Left renal cortex interstitium (tissue), 4 donors: ENCODE data around the gene TMEM117. TPM values are rescaled to one million over a fixed set of nuclear protein-coding genes. Genes with fewer than 3 reads are reported as not detected.

ENCODE experiments used
- DNase-seq, 4 donors: peaks; one replicate each; pipeline ENCODE4 v3.0.0-alpha.2; 2013; ENCODE audit warnings: low read depth in 4 of 4, low spot score in 2 of 4, missing footprints in 1 of 4
- polyA plus RNA-seq, 4 donors: library from polyadenylated mRNA; unstranded; fragments of 120-200 nt; gene quantifications; one replicate each; pipeline ENCODE4 v1.2.1, GENCODE V29; 2013; ENCODE audit not compliant: insufficient read length in 4 of 4

The TMEM117 gene
- polyA plus RNA-seq, 4 donors: 12.4 to 16.4 (median 13.5) TPM

- no peak for DNase-seq
Measured at GRCh38 chr12:44063671-44064070, 227.8 kb downstream of the TMEM117 start.

- peak in 1 of 4 donors; percentile 4 for DNase-seq
Measured at GRCh38 chr12:44076871-44077270, 241.0 kb downstream of the TMEM117 start.

- DNase-seq: peak in 1 of 4 donors; percentile 4
Measured at GRCh38 chr12:44077294-44077693, 241.4 kb downstream of the TMEM117 start.

GRCh38 chr12:44078273-44078672 is 242.4 kb downstream of the TMEM117 start:
- DNase-seq: no peak

- DNase-seq: no peak
Measured at GRCh38 chr12:44088647-44089046, 252.8 kb downstream of the TMEM117 start.

- DNase-seq: no peak
Measured at GRCh38 chr12:44091948-44092606, 256.2 kb downstream of the TMEM117 start.

GRCh38 chr12:44098786-44099185 is 262.9 kb downstream of the TMEM117 start:
- no peak for DNase-seq

- no peak for DNase-seq
Measured at GRCh38 chr12:44099486-44099885, 263.6 kb downstream of the TMEM117 start.

- DNase-seq: no peak
Measured at GRCh38 chr12:44100264-44100663, 264.4 kb downstream of the TMEM117 start.

GRCh38 chr12:44101475-44101874 is 265.6 kb downstream of the TMEM117 start:
- no peak for DNase-seq

- no peak for DNase-seq
Measured at GRCh38 chr12:44114906-44115305, 279.0 kb downstream of the TMEM117 start.

- DNase-seq: no peak
Measured at GRCh38 chr12:44117337-44117736, 281.5 kb downstream of the TMEM117 start.

GRCh38 chr12:44118946-44119345 is 283.1 kb downstream of the TMEM117 start:
- DNase-seq: no peak

- no peak for DNase-seq
Measured at GRCh38 chr12:44126806-44127205, 290.9 kb downstream of the TMEM117 start.

- DNase-seq: no peak
Measured at GRCh38 chr12:44127966-44128710, 292.3 kb downstream of the TMEM117 start.

- no peak for DNase-seq
Measured at GRCh38 chr12:44143175-44143574, 307.3 kb downstream of the TMEM117 start.

GRCh38 chr12:44148936-44149335 is 313.1 kb downstream of the TMEM117 start:
- no peak for DNase-seq

GRCh38 chr12:44154128-44154527 is 318.2 kb downstream of the TMEM117 start:
- no peak for DNase-seq

- DNase-seq: no peak
Measured at GRCh38 chr12:44155358-44155757, 319.5 kb downstream of the TMEM117 start.

- no peak for DNase-seq
Measured at GRCh38 chr12:44157359-44157758, 321.5 kb downstream of the TMEM117 start.

- no peak for DNase-seq
Measured at GRCh38 chr12:44158746-44159145, 322.9 kb downstream of the TMEM117 start.

- no peak for DNase-seq
Measured at GRCh38 chr12:44159216-44159615, 323.3 kb downstream of the TMEM117 start.
